Measurements from ENCODE around the gene ELAPOR2.

ELAPOR2 gene

GRCh38 chr7:87039691-87040299 lies 19.7 kb downstream of the ELAPOR2 start:
- peak; percentile 62 to 79 for DNase-seq

- peak; percentile 36 to 79 for DNase-seq
Measured at GRCh38 chr7:87038993-87039690, 20.3 kb downstream of the ELAPOR2 start.

- no peak for DNase-seq
Measured at GRCh38 chr7:87036985-87037384, 22.5 kb downstream of the ELAPOR2 start.

GRCh38 chr7:87032604-87033339 lies 26.7 kb downstream of the ELAPOR2 start:
- DNase-seq: no peak

- no peak for DNase-seq
Measured at GRCh38 chr7:87029078-87029477, 30.4 kb downstream of the ELAPOR2 start.

- no peak for DNase-seq
Measured at GRCh38 chr7:87028636-87029035, 30.8 kb downstream of the ELAPOR2 start.

GRCh38 chr7:87027900-87028299 lies 31.6 kb downstream of the ELAPOR2 start:
- no peak for DNase-seq

GRCh38 chr7:87021285-87021684 lies 38.2 kb downstream of the ELAPOR2 start:
- no peak for DNase-seq

- no peak for DNase-seq
Measured at GRCh38 chr7:87016606-87017005, 42.8 kb downstream of the ELAPOR2 start.

- DNase-seq: no peak
Measured at GRCh38 chr7:87013840-87014190, 45.6 kb downstream of the ELAPOR2 start.

GRCh38 chr7:87013136-87013839 lies 46.2 kb downstream of the ELAPOR2 start:
- DNase-seq: no peak

Data from NCI-H526 (cell line).